ENCODE results near the gene MALSU1. TPM values are rescaled to one million over a fixed set of nuclear protein-coding genes. Genes with fewer than 3 reads are reported as not detected.

Gene MALSU1
- total and polyA plus RNA-seq, 2 of the 13 experiments (the other 11 are each of a cell fraction or from before 2014, with no cell fraction given) = 72.0 to 141 TPM

GRCh38 chr7:23293500-23294073, 5.6 kb upstream of the MALSU1 start (continued):
- TF ChIP-seq ZNF691 (CRISPR knock-in tag; IDR thresholded peaks at IDR 0.05; ENCODE audit: borderline replicate concordance, low read depth) (peak; percentile 94), ZSCAN5A (CRISPR knock-in tag; IDR thresholded peaks at IDR 0.05; ENCODE audit: borderline replicate concordance) (peak; percentile 46; the same call in 1 of the 2 replicates), PBX2 (CRISPR knock-in tag; IDR thresholded peaks at IDR 0.05) (no peak), ZNF768 (CRISPR knock-in tag; IDR thresholded peaks at IDR 0.05) (peak; percentile 52; the same call in 1 of the 2 replicates), RARG (CRISPR knock-in tag; IDR thresholded peaks at IDR 0.05; ENCODE audit: low read depth) (no peak), ZNF3 (CRISPR knock-in tag; IDR thresholded peaks at IDR 0.05) (peak; percentile 79; the same call in 1 of the 2 replicates), POLR2AphosphoS2 (IDR thresholded peaks at IDR 0.05; ENCODE audit: low read depth, low read length) (no peak), MAFK (conservative IDR thresholded peaks at IDR 0.05 in 1 of 2, IDR thresholded peaks at IDR 0.05 in 1 of 2; ENCODE audit: low read length in 2 of 2) (no peak), TERF1 (CRISPR knock-in tag; IDR thresholded peaks at IDR 0.05) (no peak), ZNF710 (CRISPR knock-in tag; IDR thresholded peaks at IDR 0.05; ENCODE audit: borderline replicate concordance) (no peak; the same call in 1 of the 2 replicates), TP53 (CRISPR knock-in tag; conservative IDR thresholded peaks at IDR 0.05) (no peak), MED8 (CRISPR knock-in tag; IDR thresholded peaks at IDR 0.05; ENCODE audit: insufficient replicate concordance) (no peak), ZNF333 (CRISPR knock-in tag; IDR thresholded peaks at IDR 0.05; ENCODE audit: borderline replicate concordance) (no peak)
